A549 (cell line): ENCODE data around the gene TTC7B. TPM values are rescaled to one million over a fixed set of nuclear protein-coding genes. Genes with fewer than 3 reads are reported as not detected.

Experiments
- ATAC-seq, 2 experiments: fragments of 200-7000 bp in 1 of 2; fragments of >200 bp in 1 of 2; cut with Nextera tagmentation in 1 of 2; cut with Tn5 transposase in 1 of 2; 3 replicates each; pipeline versions ENCODE4 v1.8.0 to v1.9.1; 2018 to 2020; ENCODE audit warnings: mild to moderate bottlenecking in 1 of 2, moderate library complexity in 1 of 2
- CTCF ChIA-PET: fragments of 300-600 bp; sonication (Branson Sonifier 250); formaldehyde crosslinking; extraction: SDS; loops from one replicate; lab custom pipeline; 2021; ENCODE audit warnings: antibody characterized with exemption, inconsistent platforms; lab: Yijun Ruan, JAX
- POLR2A ChIA-PET: fragments of 350-600 bp; formaldehyde crosslinking; extraction: SDS; loops from one replicate; lab custom pipeline; 2021; ENCODE audit warnings: antibody characterized with exemption, inconsistent platforms; lab: Yijun Ruan, JAX
- DNase-seq, 2 experiments: peaks; one replicate each; pipeline versions ENCODE4 v3.0.0 to v3.0.0-alpha.2; 2011 to 2016; ENCODE audit warnings: low read depth in 1 of 2, low spot score in 1 of 2
- FAIRE-seq: peaks from 2 replicates; lab custom pipeline; 2011; peaks lifted over from hg19 to GRCh38; lab: Jason Lieb, UNC
- H3K27ac ChIP-seq, 2 experiments: fragments of >200 bp; sonication (Bioruptor Twin); formaldehyde crosslinking; 3 replicates each; pipeline ENCODE4 v1.5.1; 2016 to 2017
- H3K4me1 ChIP-seq: fragments of >200 bp; sonication (Bioruptor Twin); formaldehyde crosslinking; 3 replicates; pipeline ENCODE4 v1.6.1; 2016
- H3K4me2 ChIP-seq: fragments of >200 bp; sonication (Bioruptor Twin); formaldehyde crosslinking; 3 replicates; pipeline ENCODE4 v1.6.1; 2016
- H3K4me3 ChIP-seq: fragments of >200 bp; sonication (Bioruptor Twin); formaldehyde crosslinking; 3 replicates; pipeline ENCODE4 v1.5.1; 2016
- H3K9me3 ChIP-seq: fragments of >200 bp; sonication (Bioruptor Twin); formaldehyde crosslinking; 3 replicates; pipeline ENCODE4 v1.6.1; 2016
- CBX2 ChIP-seq: fragments of 200-600 bp; sonication (generic); IDR thresholded peaks from 2 replicates; pipeline ENCODE4 v1.6.1; 2016; ENCODE audit warnings: low read depth, mild to moderate bottlenecking, borderline replicate concordance
- CTCF ChIP-seq: fragments of >200 bp; sonication (Bioruptor Twin); formaldehyde crosslinking; IDR thresholded peaks from 3 replicates; pipeline ENCODE4 v1.5.1; 2016
- E2F6 ChIP-seq: IDR thresholded peaks from 2 replicates; pipeline ENCODE4 v1.6.1; 2012; ENCODE audit warnings: low read depth, borderline replicate concordance
- EHF ChIP-seq: fragments of 250-450 bp; sonication (Bioruptor Pico); IDR thresholded peaks from 2 replicates; pipeline ENCODE4 v1.5.0; 2020; ENCODE audit warnings: mild to moderate bottlenecking
- EHMT2 ChIP-seq: fragments of 200-600 bp; sonication (generic); IDR thresholded peaks from 2 replicates; pipeline ENCODE4 v1.6.1; 2016; ENCODE audit warnings: antibody characterized with exemption, low read depth, mild to moderate bottlenecking, moderate library complexity
- EP300 ChIP-seq, 2 experiments: fragments of >200 bp; sonication (Bioruptor Twin); formaldehyde crosslinking; IDR thresholded peaks; 2 replicates in 1 of 2; 3 replicates in 1 of 2; pipeline ENCODE4 v1.6.1; 2016 to 2017
- FOSL2 ChIP-seq, 2 experiments: fragments of 450-650 bp in 1 of 2; fragments of >200 bp in 1 of 2; sonication (Bioruptor Twin) in 1 of 2; formaldehyde crosslinking; IDR thresholded peaks; 2 replicates each; pipeline versions ENCODE4 v1.5.0 to v1.6.1; 2016 to 2020; ENCODE audit warnings: mild to moderate bottlenecking in 1 of 2, moderate library complexity in 1 of 2
- GATA3 ChIP-seq: IDR thresholded peaks from 2 replicates; pipeline ENCODE4 v1.6.1; 2012; ENCODE audit warnings: borderline replicate concordance
- HES2 ChIP-seq: fragments of >200 bp; sonication (Bioruptor Twin); formaldehyde crosslinking; IDR thresholded peaks from 2 replicates; pipeline ENCODE4 v1.6.1; 2016
- HOXB5 ChIP-seq: fragments of 250-450 bp; sonication (Bioruptor Pico); IDR thresholded peaks from 2 replicates; pipeline ENCODE4 v1.5.0; 2020; ENCODE audit warnings: mild to moderate bottlenecking, moderate library complexity
- JUNB ChIP-seq: fragments of >200 bp; sonication (Bioruptor Twin); formaldehyde crosslinking; IDR thresholded peaks from 2 replicates; pipeline ENCODE4 v1.6.1; 2016
- KDM5A ChIP-seq: fragments of 200-600 bp; sonication (generic); IDR thresholded peaks from 2 replicates; pipeline ENCODE4 v1.6.1; 2016; ENCODE audit warnings: antibody characterized with exemption, mild to moderate bottlenecking
- MAFK ChIP-seq: fragments of 450-650 bp; IDR thresholded peaks from 2 replicates; pipeline ENCODE4 v1.6.1; 2014; ENCODE audit not compliant: partially characterized antibody
- MAX ChIP-seq: IDR thresholded peaks from 2 replicates; pipeline ENCODE4 v1.6.1; 2012
- NFE2L2 ChIP-seq: fragments of 150-350 bp; conservative IDR thresholded peaks from 2 replicates; pipeline ENCODE4 v1.6.1; 2014; ENCODE audit warnings: low read length
- PHF8 ChIP-seq: fragments of 200-600 bp; sonication (generic); IDR thresholded peaks from 2 replicates; pipeline ENCODE4 v1.6.1; 2016; ENCODE audit warnings: low read depth, mild to moderate bottlenecking, antibody characterized with exemption, moderate library complexity, borderline replicate concordance
- RAD21 ChIP-seq, 2 experiments: fragments of >200 bp in 1 of 2; sonication (Bioruptor Twin) in 1 of 2; formaldehyde crosslinking in 1 of 2; IDR thresholded peaks in 1 of 2; conservative IDR thresholded peaks in 1 of 2; 2 replicates in 1 of 2; 3 replicates in 1 of 2; pipeline ENCODE4 v1.6.1; 2012 to 2018; ENCODE audit warnings: inconsistent platforms in 1 of 2
- RFX5 ChIP-seq: fragments of 450-650 bp; IDR thresholded peaks from 2 replicates; pipeline ENCODE4 v1.7.1; 2014; ENCODE audit warnings: antibody characterized with exemption, mild to moderate bottlenecking, moderate library complexity
- RNF2 ChIP-seq: fragments of 200-600 bp; sonication (generic); IDR thresholded peaks from 2 replicates; pipeline ENCODE4 v1.6.1; 2016; ENCODE audit warnings: low read depth, mild to moderate bottlenecking, antibody characterized with exemption, moderate library complexity, borderline replicate concordance
- SMC3 ChIP-seq: fragments of >200 bp; sonication (Bioruptor Twin); formaldehyde crosslinking; IDR thresholded peaks from 3 replicates; pipeline ENCODE4 v1.6.1; 2018; ENCODE audit warnings: inconsistent platforms
- SREBF2 ChIP-seq: fragments of 450-650 bp; IDR thresholded peaks from 2 replicates; pipeline ENCODE4 v1.6.1; 2014; ENCODE audit warnings: mild to moderate bottlenecking, moderate library complexity
- TFCP2L1 ChIP-seq: fragments of 250-450 bp; sonication (Bioruptor Pico); IDR thresholded peaks from 2 replicates; pipeline ENCODE4 v1.5.0; 2021; ENCODE audit warnings: mild to moderate bottlenecking
- ZFP36 ChIP-seq: fragments of 450-650 bp; IDR thresholded peaks from 2 replicates; pipeline ENCODE4 v1.6.1; 2014; ENCODE audit warnings: borderline replicate concordance; ENCODE audit not compliant: partially characterized antibody
- ZNF302 ChIP-seq: fragments of 250-450 bp; sonication (Bioruptor Pico); IDR thresholded peaks from 2 replicates; pipeline ENCODE4 v1.9.0; 2021; ENCODE audit warnings: inconsistent platforms, mild to moderate bottlenecking, moderate library complexity
- ZSCAN20 ChIP-seq: fragments of 250-450 bp; sonication (Bioruptor Pico); IDR thresholded peaks from 2 replicates; pipeline ENCODE4 v1.8.0; 2022; ENCODE audit warnings: mild to moderate bottlenecking, moderate library complexity
- WGBS: methylation state at CpG from one replicate; pipeline ENCODE4 v1.1.6; 2017; ENCODE audit errors: missing lambda C conversion rate; 5-methylcytosine and 5-hydroxymethylcytosine counted together
- polyA plus RNA-seq, 4 experiments: library from polyadenylated mRNA; depleted of rRNA in 3 of 4; stranded (reverse); fragments of >200 nt; fragmentation: RNase III in 1 of 4; extraction: RNeasy Plus Mini Kit Qiagen cat#74134 plus additional on column Dnase treatment in 1 of 4; gene quantifications; 2 replicates in 3 of 4; 3 replicates in 1 of 4; pipeline ENCODE4 v1.2.3, GENCODE V29; 2011 to 2017

TTC7B gene
- polyA plus RNA-seq, 2 of the 4 experiments (the other 2 are of a cell fraction), result 16.6 to 28.0 TPM

GRCh38 chr14:90520326-90520725 is 295.9 kb downstream of the TTC7B start (continued):
- no peak for TF ChIP-seq E2F6
- no peak for TF ChIP-seq EHF (CRISPR knock-in tag)

GRCh38 chr14:90519262-90519920 is 296.8 kb downstream of the TTC7B start:
- H3K4me3 ChIP-seq, result no peak overlapping the region
- FAIRE-seq, result no peak
- POLR2A ChIA-PET, result no interaction called here
- CTCF ChIA-PET, result interaction anchor here (1.1 kb wide), 2 partner anchors 119 to 218 kb away, joined by 3 to 4 read pairs; no protein-coding TSS in a partner anchor
- no peaks in the 10 kb centered on the region for H3K9me3 ChIP-seq
- peaks cover 24% of the 10 kb centered on the region for H3K4me1 ChIP-seq
- H3K27ac ChIP-seq, result no peak overlapping the region
- TF ChIP-seq KDM5A (no peak), JUNB (no peak), RFX5 (no peak), MAFK (no peak), ZSCAN20 (CRISPR knock-in tag) (no peak), EHMT2 (no peak), SREBF2 (no peak), HOXB5 (CRISPR knock-in tag) (no peak), RAD21 (conservative IDR thresholded peaks at IDR 0.05 in 1 of 2, IDR thresholded peaks at IDR 0.05 in 1 of 2) (0 out of 5 replicates have a peak, but pooled peaks of 1 of the 2 experiments have one; percentile 1)
- WGBS, result 80% methylated on average over 10 of the region's 10 CpGs
- H3K4me2 ChIP-seq, result no peak overlapping the region
- ATAC-seq, result no peak
- no peak for DNase-seq

GRCh38 chr14:90518941-90519256 is 297.3 kb downstream of the TTC7B start:
- peak in 1 of 2 experiments; percentile 46 for DNase-seq
- no peak overlapping the region for H3K4me3 ChIP-seq
- peak in 1 of 2 experiments; percentile 56; a peak in 3 of 6 replicates for ATAC-seq
- H3K4me1 ChIP-seq, result peaks cover 28% of the 10 kb centered on the region
- peak; percentile 27; the same call in 1 of the 3 replicates for TF ChIP-seq SMC3
- no peak for TF ChIP-seq FOSL2 (IDR thresholded peaks at IDR 0.05)
- no peak for TF ChIP-seq FOSL2 (CRISPR knock-in tag; IDR thresholded peaks at IDR 0.05)
- TF ChIP-seq ZSCAN20 (CRISPR knock-in tag), result no peak
- TF ChIP-seq RAD21 (conservative IDR thresholded peaks at IDR 0.05 in 1 of 2, IDR thresholded peaks at IDR 0.05 in 1 of 2), result peak; percentile 44 to 58
- peak; percentile 34 for TF ChIP-seq CTCF
- TF ChIP-seq NFE2L2, result no peak
- 62% methylated on average over 5 of the region's 5 CpGs for WGBS
- POLR2A ChIA-PET, result no interaction called here
- no peak for FAIRE-seq
- no peaks in the 10 kb centered on the region for H3K9me3 ChIP-seq
- CTCF ChIA-PET, result interaction anchor here (1.1 kb wide), 2 partner anchors 119 to 217 kb away, joined by 3 to 4 read pairs; no protein-coding TSS in a partner anchor
- no peak overlapping the region for H3K27ac ChIP-seq
- no peak overlapping the region for H3K4me2 ChIP-seq

GRCh38 chr14:90518069-90518940 is 297.9 kb downstream of the TTC7B start:
- ATAC-seq, result no peak
- TF ChIP-seq RNF2, result no peak
- no peak for TF ChIP-seq HES2
- TF ChIP-seq ZFP36, result no peak
- TF ChIP-seq GATA3, result no peak
- no peak for TF ChIP-seq CBX2
- TF ChIP-seq PHF8, result no peak
- no peak for TF ChIP-seq RFX5
- TF ChIP-seq ZNF302 (CRISPR knock-in tag), result no peak
- TF ChIP-seq EHMT2, result no peak
- TF ChIP-seq KDM5A, result no peak
- TF ChIP-seq MAX, result no peak
- TF ChIP-seq ZSCAN20 (CRISPR knock-in tag), result no peak
- TF ChIP-seq TFCP2L1 (CRISPR knock-in tag), result no peak
- TF ChIP-seq EP300 (IDR thresholded peaks at IDR 0.05), result no peak
- WGBS, result 86% methylated on average over 25 of the region's 25 CpGs
- ChIA-PET CTCF (interaction anchor here (1.0 to 1.1 kb wide), 3 partner anchors 11 to 217 kb away, joined by 3 to 4 read pairs (median 3); no protein-coding TSS in a partner anchor), POLR2A (no interaction called here)
- no peak for FAIRE-seq
- Histone ChIP-seq H3K4me3 (no peak overlapping the region), H3K4me1 (peaks cover 28% of the 10 kb centered on the region), H3K27ac (no peak overlapping the region), H3K4me2 (no peak overlapping the region), H3K9me3 (no peaks in the 10 kb centered on the region)
- DNase-seq, result no peak
